Measurements from ENCODE around the gene AREL1.

Gene AREL1

DNA sequence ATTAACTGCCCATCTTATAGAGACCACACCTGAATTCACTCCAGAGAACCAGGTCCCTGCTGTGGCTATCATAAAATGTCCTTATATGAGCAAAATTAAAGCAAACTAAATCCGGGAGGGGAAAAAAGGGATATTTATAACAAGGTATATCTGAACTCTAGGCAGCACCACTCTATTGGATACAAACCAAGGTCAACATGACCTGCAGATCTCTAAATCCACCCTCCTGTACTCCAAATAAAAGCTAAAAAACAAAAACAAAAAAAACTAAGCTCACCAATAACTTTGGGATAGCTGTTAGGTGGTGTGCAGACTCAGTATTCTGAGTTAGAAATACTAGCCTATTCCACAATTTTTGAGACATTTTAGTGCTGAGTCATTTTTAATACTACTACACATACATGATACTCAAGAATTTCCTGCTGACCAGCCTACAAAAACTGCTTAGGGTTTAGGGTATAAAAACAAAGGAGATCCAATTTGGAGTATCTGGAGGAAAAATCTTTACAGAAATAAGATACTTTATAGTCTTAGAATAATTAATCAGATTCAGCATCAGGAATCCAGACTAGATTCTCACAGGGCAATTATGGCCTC is 54.2 kb downstream of the AREL1 start:
- peak; percentile 86 for DNase-seq

- no peak for DNase-seq
These were observed 55.9 kb downstream of the AREL1 start for GRCh38 chr14:74656964-74657363.

DNA sequence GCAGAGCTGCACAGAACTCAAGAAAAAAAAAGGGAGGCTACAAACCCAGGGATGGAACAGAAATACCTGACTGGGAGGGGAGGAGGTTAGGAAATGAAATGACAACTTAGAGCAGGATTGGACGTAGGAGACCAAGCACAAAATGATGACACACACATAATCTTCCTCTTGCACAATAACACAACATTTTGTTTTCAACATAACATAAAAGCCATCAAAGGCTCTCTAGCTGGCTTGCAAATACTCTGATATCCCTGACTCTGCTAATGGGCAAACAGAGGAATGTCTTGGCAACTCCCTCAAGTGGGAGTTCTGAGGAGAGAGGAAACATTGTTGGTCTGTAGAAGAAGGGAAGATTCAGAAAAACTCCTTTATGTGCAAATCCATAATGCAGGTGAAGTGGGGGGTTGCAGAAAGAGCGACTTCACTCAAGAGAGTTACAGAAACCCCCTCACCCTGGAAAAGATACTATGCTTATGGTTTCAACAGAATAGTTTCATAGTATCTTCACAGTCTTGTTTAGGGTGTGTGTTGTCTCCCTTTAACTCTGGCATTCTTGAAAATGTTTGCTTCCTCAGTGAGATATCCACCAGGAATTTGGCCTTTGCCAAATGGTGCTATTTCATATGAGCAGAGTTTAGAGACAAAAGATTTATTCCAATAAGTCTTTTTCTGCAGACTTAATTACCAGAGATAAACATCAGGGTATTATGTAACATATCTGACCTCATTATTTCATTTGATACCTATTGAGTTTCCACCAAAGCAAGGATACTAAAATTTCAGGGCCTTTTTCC is 57.1 kb downstream of the AREL1 start:
- DNase-seq: peak; percentile 73

DNA sequence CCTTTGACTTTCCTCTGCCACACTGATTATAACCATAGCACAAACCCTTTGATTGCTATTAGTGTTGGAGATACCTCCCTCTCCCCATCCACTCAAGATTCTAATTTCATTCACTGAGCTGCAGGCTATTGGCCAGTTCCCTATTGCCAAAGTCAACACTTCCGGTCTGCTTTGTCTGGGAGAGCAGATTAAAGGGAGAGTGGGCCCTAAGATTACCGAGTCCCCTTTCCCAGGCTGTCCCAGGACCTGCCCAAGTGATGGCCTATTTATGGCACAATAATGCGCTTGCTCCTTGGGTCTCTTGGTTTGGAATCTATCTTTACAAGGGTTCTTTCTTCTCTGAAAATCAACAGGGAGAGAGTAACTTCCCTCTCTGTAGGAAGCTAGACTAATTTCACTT is 57.9 kb downstream of the AREL1 start:
- no peak for DNase-seq

DNA sequence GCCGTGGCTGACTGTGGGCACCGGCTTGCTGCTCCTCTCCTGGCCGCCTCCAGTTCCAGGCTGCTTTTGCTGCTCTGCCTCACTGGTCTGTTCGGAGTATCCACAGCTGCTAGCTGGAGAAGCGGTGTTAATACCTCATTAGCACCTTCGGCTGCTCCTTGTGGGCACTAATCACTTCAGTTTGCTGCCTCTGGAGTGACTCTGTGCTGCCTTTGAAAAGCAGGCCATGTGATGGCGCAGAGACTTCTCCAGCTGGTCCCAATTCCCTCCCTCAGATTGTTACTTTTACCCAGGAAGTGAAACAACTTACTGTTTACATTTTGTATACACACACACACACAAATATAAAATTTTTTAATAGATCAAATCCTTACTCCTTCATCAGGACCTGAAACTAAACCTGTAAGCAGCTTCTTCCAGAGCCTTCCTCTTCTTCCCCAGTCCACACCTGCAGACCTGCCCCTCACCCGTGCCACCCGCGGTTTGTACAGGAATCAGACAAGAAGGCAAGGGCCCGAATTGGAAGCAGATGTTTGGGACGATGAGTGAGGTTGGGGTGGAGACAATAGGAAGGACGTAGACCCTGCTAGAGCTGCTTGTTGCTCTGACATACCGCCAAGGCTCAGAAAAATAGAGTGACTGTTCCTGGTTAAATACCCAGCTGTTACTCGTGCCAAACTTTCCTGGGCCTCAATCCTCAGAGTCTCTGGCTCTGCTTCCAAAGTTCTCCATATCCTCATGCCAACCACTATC is 59.3 kb downstream of the AREL1 start:
- peak; percentile 81 for DNase-seq

GRCh38 chr14:74652541-74652940 is 60.3 kb downstream of the AREL1 start:
- DNase-seq: peak; percentile 27

DNA sequence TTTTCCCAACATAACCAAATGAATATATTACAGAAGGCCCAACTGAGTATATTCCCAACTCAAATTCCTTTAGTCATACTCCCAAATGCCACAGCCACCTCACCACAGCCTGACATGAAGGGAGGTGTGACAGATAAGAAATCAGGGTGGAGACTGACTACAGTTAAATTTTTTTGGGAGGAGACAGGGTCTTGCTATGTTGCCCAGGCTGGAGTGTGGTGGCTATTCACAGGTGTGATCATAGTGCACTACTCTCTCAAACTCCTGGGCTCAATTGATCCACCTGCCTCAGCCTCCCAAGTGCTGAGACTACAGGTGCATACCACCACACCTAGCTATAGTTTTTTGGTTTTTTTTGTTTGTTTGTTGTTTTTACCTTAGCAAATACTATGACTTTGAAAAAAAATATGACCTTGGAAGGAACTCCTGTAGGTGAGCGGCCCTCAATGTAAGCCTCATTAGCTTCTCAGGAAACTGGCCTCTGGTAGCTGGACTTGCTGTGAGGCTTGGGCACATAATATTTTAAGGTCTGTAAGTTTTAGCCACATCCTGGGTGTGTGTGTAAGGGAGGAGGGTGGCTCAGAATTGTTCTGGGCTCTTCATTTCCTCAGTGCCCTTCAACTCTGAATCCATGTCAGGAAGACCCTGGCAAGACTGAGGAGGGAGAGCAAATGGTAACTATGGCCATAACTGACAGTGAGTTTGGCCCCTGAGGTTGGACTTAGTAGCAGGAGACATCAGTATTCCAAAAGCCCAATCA is 61.8 kb downstream of the AREL1 start:
- DNase-seq: no peak

DNA sequence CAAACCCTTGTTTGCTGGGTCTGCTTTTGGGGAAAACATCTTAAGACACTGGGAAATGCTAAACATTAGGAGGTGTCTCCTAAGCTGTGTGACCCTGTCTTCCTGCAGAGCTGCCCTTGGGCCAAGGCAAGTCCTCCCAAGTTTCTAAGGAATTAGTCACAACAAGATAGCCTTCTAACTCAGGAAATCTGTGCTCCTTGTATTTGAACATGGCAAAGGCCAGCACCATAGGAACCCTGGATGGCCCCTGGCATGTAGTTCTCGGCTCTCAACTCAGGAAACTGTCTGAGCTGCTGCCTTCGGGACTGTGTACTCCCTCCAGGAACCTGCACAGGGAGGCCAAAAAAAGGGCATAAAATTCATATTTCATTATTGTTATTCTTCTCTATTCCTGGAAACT is 63.2 kb downstream of the AREL1 start:
- peak; percentile 66 for DNase-seq

GRCh38 chr14:74649167-74649566 is 63.7 kb downstream of the AREL1 start:
- DNase-seq: no peak

DNA sequence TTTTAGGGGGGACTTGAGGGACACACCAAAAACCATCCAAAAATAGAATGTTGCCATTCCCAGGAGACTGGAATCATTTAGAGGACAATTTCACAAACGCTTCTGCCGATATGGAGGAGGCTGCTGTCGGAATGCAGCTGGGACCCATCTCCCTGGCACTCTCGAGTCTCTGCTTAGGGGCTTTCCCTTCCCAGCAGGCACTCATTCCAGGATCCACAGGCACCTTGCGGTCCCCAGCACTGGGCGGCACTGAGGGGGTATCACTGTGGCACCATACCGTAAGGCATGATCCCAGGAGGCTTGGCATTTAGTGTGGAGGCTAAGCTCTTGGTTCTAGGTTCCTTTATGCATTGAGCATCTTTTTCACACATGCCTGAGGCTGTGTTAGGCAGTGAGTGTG is 64.3 kb downstream of the AREL1 start:
- no peak for DNase-seq

DNA sequence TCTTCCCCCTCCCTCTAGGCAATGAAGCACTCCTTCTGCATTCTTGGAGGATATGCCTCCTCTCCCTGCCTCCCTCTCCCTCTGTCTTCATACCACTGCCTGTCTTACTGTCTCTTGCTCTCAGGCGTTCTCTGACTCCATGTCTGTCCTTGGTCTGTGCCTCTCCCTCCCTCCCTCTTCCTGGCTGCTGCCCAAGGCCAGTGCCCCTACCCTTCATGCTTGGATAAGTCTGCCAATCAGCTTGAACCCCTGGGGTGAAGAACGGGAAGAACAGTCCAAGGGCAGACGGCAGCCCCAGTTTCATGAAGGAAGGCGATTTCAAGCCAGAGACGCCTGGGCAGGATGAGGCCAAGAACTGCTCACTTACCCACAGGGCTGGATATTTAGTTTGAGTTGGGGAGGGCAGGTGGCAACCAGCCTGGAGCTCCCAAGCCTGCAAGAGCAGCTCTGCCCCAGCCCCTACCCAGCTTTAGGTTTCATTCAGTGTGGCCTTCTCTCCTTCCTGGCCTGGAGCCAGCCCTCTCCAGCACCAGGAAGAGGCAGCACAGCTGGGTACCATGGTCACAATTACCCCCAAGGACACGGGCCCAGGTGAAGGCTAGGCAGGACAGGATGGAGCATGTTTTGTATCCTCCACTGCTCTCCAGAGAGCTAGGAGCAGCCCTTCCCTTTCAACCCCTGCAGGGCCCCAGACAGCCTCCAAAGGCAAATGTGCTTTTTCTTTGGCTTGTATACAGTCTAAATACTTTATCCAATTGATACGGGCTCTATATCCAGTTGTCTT is 65.0 kb downstream of the AREL1 start:
- peak; percentile 51 for DNase-seq

GRCh38 chr14:74647061-74647677 is 65.7 kb downstream of the AREL1 start:
- DNase-seq: no peak

DNA sequence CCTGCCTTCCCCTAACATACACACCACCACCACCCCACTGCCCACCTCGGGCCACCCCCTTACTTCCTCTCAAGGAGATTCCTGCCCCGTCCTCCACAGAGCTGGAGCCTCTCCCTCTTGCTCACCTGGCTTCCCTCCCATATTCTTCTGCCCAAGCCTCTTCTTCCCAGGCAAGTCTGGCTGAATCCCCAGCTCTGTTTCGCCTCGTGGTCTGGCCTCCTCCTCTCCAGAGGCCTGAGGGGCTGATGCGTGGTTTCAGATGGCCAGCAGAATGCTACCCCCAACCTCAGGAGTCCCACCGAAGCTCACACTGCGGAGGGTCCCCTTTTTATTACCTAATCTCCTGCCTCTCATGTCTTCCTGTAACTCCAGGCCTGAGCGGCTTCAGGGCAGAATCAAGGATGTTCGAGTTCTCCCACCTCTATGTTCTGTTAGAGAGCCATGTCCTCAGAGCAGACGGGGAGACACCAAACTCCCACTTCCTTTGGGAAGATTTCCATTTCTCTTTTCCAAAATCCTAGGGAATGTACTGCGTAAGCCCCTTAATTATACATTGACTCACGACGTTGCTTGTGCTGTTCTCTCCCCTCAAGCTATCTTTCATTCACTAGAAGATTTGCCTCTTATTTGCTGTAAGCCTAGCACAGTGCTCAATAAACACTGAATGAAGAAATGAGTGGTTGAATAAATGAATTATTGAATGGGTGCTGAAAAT is 67.0 kb downstream of the AREL1 start:
- DNase-seq: no peak

- no peak for DNase-seq
These were observed 67.6 kb downstream of the AREL1 start for GRCh38 chr14:74645244-74645643.

DNA sequence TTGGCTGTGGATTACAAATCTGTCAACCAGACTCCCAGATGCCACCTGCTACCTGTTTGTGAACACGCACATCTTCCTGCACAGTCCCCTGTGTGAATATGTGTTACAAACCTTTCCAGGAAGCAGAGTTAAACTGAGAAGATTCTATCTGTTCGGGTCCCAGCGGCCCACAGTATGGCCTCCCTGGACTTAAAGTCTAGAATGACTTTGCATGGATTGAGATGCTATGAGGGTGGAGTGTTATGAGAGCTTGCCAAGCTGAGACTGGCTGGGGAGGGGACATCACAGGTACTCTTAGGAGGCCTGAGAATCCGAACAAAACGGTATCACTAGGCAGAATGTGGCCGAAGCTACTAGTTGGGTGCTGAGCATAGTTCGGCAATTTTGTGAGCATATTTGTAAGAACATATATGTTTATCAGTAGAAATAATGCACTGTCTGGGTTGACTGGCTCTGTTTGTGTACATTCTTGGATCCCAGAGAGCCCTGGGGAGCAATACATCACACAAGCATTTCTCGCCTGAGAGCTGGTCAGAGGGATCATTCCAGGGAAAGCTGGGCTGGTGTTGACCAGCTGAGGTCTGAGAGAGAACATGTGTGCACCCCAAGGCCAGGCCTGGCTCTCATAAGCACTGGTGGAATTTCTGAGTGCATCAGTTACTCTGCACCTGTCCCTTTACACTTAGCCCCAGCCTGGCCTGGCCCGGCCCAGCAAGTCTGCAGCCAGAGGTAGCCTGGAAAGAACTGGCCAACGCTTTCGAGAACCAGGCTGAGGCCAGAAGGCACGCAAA is 71.1 kb downstream of the AREL1 start:
- peak; percentile 63 for DNase-seq

- DNase-seq: no peak
These were observed 73.9 kb downstream of the AREL1 start for GRCh38 chr14:74638966-74639365.

GRCh38 chr14:74638066-74638465 is 74.8 kb downstream of the AREL1 start:
- no peak for DNase-seq

DNA sequence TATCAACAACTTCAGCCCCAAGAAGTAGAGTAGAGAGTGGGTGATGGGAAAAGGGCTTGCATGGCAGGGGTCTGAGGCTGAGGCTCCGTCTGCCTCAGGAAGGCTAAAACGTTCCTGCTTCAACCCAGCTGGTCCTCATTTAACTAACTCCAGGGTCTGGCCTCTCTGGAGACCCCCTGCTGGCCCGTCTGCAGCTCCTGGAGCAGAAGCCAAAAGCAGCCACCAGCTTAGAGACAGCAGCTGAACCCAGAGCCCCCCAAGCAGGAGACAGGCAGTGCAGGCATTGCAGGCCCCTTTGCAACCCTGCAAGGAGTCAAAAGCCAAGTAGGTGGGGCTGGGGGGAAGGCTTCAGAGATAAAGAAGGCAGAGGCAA is 75.7 kb downstream of the AREL1 start:
- DNase-seq: no peak

DNA sequence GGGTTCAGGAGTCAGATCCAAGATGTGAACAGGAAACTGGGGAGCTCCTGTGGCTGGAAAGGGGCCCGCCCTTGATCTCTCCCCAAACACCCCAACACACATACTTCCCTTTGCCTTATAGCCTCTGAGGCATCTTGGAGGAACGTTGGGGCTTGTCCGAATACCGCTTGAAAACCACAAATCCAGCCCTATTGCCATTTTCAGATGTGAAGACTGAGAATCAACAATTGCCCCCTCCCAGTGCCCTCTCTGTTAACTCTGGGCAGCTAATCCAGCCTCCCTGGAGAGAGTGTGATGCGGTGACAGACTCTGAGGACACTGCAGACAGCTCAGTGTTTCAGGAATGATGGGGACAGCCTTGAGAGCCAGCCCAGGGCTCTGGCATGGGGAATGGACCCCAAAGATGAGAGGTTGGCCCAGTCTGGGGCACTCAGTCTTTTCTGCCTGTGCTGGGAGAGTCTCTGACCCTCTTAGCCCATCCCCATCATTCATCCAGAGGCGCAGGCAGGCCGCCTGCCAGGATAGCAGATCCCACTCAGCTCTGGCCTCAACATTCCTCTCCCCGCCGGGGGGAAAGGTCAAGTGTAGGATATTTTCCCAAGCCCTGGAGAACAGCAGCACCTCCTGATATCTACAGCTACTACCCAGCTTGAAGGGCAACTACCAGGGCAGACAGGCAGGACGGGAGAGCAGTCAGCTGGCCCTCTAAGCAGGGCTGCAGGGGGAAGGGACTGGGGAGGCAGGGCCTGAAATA is 76.3 kb downstream of the AREL1 start:
- DNase-seq: peak; percentile 94

Measured in fibroblast of skin of back (primary cell).